ENCODE data around the gene SLC45A3. TPM values are rescaled to one million over a fixed set of nuclear protein-coding genes. Genes with fewer than 3 reads are reported as not detected.

SLC45A3 gene
- total and polyA plus RNA-seq, 8 donors = 1.6 to 30.1 (median 6.5) TPM

DNA sequence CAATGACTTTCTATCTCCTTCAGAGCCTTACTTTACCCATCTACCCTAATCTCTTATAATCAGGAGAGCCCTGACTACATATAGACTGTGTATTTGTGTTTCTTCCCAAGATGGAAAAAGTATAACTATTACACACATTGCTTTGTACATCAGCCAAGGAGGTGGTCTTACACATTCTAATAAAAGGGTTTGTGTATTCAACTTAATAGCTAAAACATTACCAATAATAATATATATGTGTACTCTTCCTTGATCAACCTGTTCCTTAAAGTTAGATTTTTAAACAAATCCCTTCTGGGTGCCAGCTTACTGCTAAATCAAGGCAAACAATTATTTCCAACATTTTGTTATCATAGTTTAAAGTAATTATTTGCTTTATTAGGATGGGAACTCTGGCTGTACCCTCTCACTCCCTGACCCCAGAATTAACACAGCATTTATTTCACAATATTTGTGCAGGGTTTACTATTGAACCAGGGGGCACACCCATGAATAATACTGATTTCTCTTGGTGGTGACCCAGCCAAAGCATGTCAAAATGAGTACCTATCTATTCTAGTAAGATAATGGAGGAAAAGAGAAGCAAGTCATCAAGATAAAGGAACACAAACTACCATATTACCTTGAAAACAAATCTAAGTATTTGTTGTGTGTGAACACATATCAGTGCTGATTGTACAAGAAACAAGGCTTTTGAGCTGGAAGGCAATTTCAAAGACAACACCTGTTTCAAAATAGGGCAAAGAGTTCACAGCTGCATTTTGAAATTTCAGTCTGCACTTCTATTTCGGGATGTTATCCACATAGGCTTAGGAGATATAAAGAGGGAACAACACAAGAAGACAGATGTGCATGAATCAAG lies 30.1 kb upstream of the SLC45A3 start:
- H3K4me3 ChIP-seq = no peak overlapping the region
- H3K4me1 ChIP-seq = peaks cover 8 to 71% (median 43%) of the 10 kb centered on the region in 4 donors
- intact Hi-C loops (cut with DNase I; ENCODE audit: low total_unique reads) = loop anchor here (10.0 kb wide), 1 partner anchor 46 kb away; no protein-coding TSS in a partner anchor
- DNase-seq = no peak
- no peak for TF ChIP-seq POLR2A (IDR thresholded peaks at IDR 0.05)
- peak in 1 of 3 donors; percentile 2 for TF ChIP-seq POLR2AphosphoS5 (IDR thresholded peaks at IDR 0.05)
- TF ChIP-seq, protein P1, sequence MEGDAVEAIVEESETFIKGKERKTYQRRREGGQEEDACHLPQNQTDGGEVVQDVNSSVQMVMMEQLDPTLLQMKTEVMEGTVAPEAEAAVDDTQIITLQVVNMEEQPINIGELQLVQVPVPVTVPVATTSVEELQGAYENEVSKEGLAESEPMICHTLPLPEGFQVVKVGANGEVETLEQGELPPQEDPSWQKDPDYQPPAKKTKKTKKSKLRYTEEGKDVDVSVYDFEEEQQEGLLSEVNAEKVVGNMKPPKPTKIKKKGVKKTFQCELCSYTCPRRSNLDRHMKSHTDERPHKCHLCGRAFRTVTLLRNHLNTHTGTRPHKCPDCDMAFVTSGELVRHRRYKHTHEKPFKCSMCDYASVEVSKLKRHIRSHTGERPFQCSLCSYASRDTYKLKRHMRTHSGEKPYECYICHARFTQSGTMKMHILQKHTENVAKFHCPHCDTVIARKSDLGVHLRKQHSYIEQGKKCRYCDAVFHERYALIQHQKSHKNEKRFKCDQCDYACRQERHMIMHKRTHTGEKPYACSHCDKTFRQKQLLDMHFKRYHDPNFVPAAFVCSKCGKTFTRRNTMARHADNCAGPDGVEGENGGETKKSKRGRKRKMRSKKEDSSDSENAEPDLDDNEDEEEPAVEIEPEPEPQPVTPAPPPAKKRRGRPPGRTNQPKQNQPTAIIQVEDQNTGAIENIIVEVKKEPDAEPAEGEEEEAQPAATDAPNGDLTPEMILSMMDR (IDR thresholded peaks at IDR 0.05) = no peak
- H3K27me3 ChIP-seq = no peaks in the 10 kb centered on the region
- H3K27ac ChIP-seq = peak overlapping the region in 2 of 5 donors; percentile 21 to 34
- WGBS, 5 donors = 23 to 37% (median 31%) methylated on average over 1 of the region's 1 CpG
- no peaks in the 10 kb centered on the region for H3K9me3 ChIP-seq
- peaks cover 0 to 7% (median 5%) of the 10 kb centered on the region in 4 donors for H3K36me3 ChIP-seq

DNA sequence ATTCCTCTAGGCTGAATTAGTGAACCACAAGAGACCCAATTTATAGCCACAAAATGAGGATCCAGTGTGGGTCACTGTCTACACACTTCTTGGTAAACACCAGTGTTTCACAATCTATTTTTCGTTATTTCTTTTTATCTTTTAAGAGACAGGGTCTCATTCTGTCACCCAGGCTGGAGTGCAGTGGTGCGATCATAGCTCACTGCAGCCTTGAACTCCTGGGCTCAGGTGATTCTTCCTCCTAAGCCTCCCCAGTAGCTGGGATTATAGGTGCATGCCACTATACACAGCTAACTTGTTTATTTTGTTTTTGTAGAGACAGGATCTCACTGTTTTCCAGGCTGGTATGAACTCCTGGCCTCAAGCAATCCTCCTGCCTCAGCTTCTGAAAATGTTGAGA lies 29.3 kb upstream of the SLC45A3 start:
- no peaks in the 10 kb centered on the region for H3K36me3 ChIP-seq
- 58 to 81% (median 68%) methylated on average over 2 of the region's 2 CpGs for WGBS, 5 donors
- DNase-seq = no peak
- no peaks in the 10 kb centered on the region for H3K27me3 ChIP-seq
- TF ChIP-seq POLR2A (IDR thresholded peaks at IDR 0.05) (no peak), POLR2AphosphoS5 (IDR thresholded peaks at IDR 0.05) (no peak), EP300 (IDR thresholded peaks at IDR 0.05) (no peak)
- TF ChIP-seq, protein P1 (IDR thresholded peaks at IDR 0.05) = no peak
- peaks cover 8 to 67% (median 41%) of the 10 kb centered on the region in 4 donors for H3K4me1 ChIP-seq
- peak overlapping the region in 1 of 5 donors; percentile 22 for H3K27ac ChIP-seq
- intact Hi-C loops (cut with DNase I; ENCODE audit: low total_unique reads) = loop anchor here (10.0 kb wide), 1 partner anchor 45 kb away; no protein-coding TSS in a partner anchor
- H3K4me3 ChIP-seq = no peak overlapping the region
- no peaks in the 10 kb centered on the region for H3K9me3 ChIP-seq

DNA sequence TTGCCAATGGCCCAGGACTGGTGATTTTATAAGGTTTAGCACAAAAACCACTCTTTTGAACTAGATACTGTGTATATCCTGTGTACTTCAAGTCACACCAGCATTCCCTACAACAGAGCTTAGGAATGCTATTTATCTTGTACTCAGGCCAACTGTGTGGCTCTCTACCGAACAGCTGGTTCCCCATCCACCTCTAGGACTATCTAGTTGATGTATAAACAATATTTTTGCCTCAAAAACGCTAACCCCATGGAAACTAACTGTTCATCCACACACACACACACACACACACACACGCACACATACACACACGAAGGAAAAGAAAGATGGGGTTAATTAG lies 28.7 kb upstream of the SLC45A3 start:
- Histone ChIP-seq H3K27ac (no peak overlapping the region), H3K4me1 (peaks cover 8 to 67% (median 38%) of the 10 kb centered on the region in 4 donors), H3K4me3 (no peak overlapping the region), H3K9me3 (no peaks in the 10 kb centered on the region), H3K27me3 (no peaks in the 10 kb centered on the region), H3K36me3 (no peaks in the 10 kb centered on the region)
- 37 to 50% (median 39%) methylated on average over 4 of the region's 4 CpGs for WGBS, 5 donors
- DNase-seq = peak in 1 of 2 donors; percentile 35
- TF ChIP-seq POLR2A (IDR thresholded peaks at IDR 0.05) (no peak), EP300 (IDR thresholded peaks at IDR 0.05) (no peak), POLR2AphosphoS5 (IDR thresholded peaks at IDR 0.05) (no peak)
- TF ChIP-seq, protein P1 (IDR thresholded peaks at IDR 0.05) = no peak
- intact Hi-C loops (cut with DNase I; ENCODE audit: low total_unique reads) = no loop called here

DNA sequence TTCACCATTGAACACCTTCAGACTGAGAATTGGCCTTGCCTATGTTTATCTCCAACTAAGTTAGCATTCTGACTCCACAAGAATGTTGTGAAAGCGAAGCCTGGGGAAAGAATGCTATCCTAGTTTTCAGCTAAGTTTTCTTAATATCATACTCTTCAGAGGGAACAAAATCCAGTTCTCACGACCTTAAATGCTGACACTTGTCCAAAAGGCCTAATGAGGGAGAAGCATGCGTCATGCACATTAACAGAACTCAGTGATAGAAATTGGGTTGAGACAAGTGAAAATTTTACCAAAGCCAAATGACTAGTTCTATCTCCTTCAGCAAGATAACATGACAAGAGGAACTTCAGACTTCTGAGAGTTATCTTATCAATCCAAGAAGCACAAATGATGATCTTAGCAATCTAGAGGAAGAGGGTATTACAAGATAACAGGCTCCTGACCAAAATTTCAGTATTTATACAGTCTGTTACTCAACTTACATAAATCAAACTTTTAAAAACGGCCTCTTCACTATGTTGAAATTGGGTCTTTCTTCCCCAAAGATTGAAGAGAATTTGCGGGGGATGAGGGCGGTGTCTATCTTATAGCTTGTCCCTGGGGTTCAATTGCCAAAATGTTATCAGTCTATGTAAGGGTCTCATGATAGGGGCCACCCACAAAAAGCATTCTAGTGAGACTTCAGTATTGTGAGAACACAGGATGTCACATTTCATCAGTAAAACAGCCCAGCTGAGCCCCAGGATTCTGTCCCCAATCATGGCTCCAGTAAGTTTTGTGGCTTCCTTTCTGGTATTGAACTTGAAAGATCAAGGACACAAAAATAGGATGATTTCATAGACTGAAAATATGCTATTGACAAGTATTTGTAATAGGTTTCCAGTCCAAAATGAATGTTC lies 26.5 kb upstream of the SLC45A3 start:
- H3K36me3 ChIP-seq = no peaks in the 10 kb centered on the region
- peak in 1 of 2 donors; percentile 58 for DNase-seq
- H3K27ac ChIP-seq = no peak overlapping the region
- peaks cover 16 to 69% (median 43%) of the 10 kb centered on the region in 4 donors for H3K4me1 ChIP-seq
- H3K27me3 ChIP-seq = no peaks in the 10 kb centered on the region
- no peaks in the 10 kb centered on the region for H3K9me3 ChIP-seq
- TF ChIP-seq, protein P1 (IDR thresholded peaks at IDR 0.05) = no peak
- TF ChIP-seq EP300 (IDR thresholded peaks at IDR 0.05) (no peak), POLR2AphosphoS5 (IDR thresholded peaks at IDR 0.05) (no peak), POLR2A (IDR thresholded peaks at IDR 0.05) (no peak)
- no peak overlapping the region for H3K4me3 ChIP-seq
- WGBS, 5 donors = 71 to 87% (median 79%) methylated on average over 6 of the region's 6 CpGs
- intact Hi-C loops (cut with DNase I; ENCODE audit: low total_unique reads) = no loop called here

Measured in stomach (tissue), 9 donors.